ENCODE data around the gene LY6G6D. TPM values are rescaled to one million over a fixed set of nuclear protein-coding genes. Genes with fewer than 3 reads are reported as not detected.

LY6G6D gene
- total and polyA plus RNA-seq, 8 donors, result not detected

DNA sequence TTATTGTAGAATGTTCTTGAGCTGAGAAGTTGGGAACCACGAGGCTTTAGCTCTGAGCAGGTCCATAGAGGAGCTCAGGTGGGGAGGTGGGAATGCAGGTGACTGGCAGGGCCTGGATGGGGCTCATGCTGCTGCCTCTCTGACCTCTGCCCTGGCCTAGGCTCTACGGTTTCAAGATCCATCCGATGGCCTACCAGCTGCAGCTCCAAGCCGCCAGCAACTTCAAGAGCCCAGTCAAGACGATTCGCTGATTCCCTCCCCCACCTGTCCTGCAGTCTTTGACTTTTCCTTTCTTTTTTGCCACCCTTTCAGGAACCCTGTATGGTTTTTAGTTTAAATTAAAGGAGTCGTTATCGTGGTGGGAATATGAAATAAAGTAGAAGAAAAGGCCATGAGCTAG, 45.5 kb upstream of the LY6G6D start, which contains the start of gene LY6G5B:
LY6G5B (plus strand) TSS at position 301 of the 400 bp plus-strand sequence. CDS start 975 bp downstream, outside the sequence.
- intact Hi-C loops (cut with DNase I; ENCODE audit: low total_unique reads), result no loop called here

DNA sequence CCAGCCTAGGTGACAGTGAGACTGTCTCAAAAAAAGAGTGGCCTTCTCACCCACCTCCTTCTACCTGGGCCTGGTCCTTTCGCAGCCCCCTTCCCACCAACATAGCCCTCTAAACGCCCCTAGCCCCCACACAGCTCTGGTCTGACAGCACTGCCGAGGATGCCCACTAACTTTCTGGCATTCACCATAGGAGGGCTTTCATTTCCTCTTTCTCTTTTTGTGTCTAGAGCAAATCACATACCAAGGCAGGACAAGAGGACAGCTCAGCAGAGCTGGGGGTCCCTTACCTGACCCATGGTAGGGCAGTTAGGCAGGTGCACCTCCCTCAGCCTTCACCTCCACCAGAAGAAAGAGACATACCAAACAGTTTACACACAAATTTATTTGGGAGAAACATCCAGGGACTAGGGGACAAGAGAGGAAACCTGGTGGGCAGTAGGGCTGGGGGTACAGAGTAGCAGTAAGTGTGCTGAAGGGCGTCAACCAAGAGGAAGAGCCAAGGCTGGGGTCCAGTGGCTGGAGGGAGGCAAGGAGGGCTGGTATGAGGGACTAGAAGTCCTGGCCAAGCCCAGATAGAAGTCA, 38.7 kb upstream of the LY6G6D start:
- no peak for DNase-seq
- 75 to 89% (median 78%) methylated on average over 4 of the region's 4 CpGs for WGBS, 5 donors
- Histone ChIP-seq H3K4me3 (no peak overlapping the region), H3K27me3 (no peaks in the 10 kb centered on the region), H3K36me3 (peaks cover 18 to 32% (median 29%) of the 10 kb centered on the region in 4 donors), H3K9me3 (no peaks in the 10 kb centered on the region), H3K27ac (no peak overlapping the region), H3K4me1 (peaks cover 5 to 15% (median 13%) of the 10 kb centered on the region in 4 donors)
- no peak for TF ChIP-seq POLR2A (IDR thresholded peaks at IDR 0.05)
- intact Hi-C loops (cut with DNase I; ENCODE audit: low total_unique reads), result no loop called here

More for the DNA sequence above, 45.5 kb upstream of the LY6G6D start, which contains the start of gene LY6G5B:
- peaks cover 62 to 75% (median 74%) of the 10 kb centered on the region in 4 donors for H3K36me3 ChIP-seq
- no peaks in the 10 kb centered on the region for H3K9me3 ChIP-seq
- no peak within 1 kb of the TSS for H3K27ac ChIP-seq
- DNase-seq, result no peak
- H3K27me3 ChIP-seq, result no peaks in the 10 kb centered on the region
- no peak within 1 kb of the TSS for H3K4me3 ChIP-seq
- WGBS, 5 donors, result 75 to 91% (median 82%) methylated on average over 8 of the region's 8 CpGs
- TF ChIP-seq POLR2A (IDR thresholded peaks at IDR 0.05), result no peak
- TF ChIP-seq EP300 (IDR thresholded peaks at IDR 0.05), result no peak
- TF ChIP-seq, protein P1, sequence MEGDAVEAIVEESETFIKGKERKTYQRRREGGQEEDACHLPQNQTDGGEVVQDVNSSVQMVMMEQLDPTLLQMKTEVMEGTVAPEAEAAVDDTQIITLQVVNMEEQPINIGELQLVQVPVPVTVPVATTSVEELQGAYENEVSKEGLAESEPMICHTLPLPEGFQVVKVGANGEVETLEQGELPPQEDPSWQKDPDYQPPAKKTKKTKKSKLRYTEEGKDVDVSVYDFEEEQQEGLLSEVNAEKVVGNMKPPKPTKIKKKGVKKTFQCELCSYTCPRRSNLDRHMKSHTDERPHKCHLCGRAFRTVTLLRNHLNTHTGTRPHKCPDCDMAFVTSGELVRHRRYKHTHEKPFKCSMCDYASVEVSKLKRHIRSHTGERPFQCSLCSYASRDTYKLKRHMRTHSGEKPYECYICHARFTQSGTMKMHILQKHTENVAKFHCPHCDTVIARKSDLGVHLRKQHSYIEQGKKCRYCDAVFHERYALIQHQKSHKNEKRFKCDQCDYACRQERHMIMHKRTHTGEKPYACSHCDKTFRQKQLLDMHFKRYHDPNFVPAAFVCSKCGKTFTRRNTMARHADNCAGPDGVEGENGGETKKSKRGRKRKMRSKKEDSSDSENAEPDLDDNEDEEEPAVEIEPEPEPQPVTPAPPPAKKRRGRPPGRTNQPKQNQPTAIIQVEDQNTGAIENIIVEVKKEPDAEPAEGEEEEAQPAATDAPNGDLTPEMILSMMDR (IDR thresholded peaks at IDR 0.05), result no peak
- no peak for TF ChIP-seq POLR2AphosphoS5 (IDR thresholded peaks at IDR 0.05)
- H3K4me1 ChIP-seq, result peaks cover 13 to 33% (median 19%) of the 10 kb centered on the region in 4 donors

DNA sequence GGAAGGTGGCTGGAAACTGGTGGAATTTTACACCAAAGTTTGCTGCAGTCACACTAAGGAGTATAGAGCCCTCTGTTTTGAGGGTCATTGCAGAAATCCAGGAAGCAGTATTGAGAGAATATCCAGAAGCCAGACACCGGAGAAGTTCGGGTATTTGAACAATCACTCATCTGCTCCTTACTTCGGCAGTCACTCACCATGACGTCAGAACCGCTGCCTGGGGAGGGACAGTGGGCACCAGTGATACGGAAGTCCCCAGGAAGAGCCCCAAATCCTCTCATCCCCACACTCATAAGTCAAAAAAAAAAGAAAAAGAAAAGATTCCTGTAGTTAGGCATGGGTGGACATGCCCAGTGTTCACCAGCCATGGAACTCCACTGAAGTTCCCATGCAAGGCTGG, 38.2 kb upstream of the LY6G6D start:
- Histone ChIP-seq H3K27ac (no peak overlapping the region), H3K4me3 (no peak overlapping the region), H3K36me3 (peaks cover 13 to 27% (median 24%) of the 10 kb centered on the region in 4 donors), H3K4me1 (peaks cover 9 to 20% (median 17%) of the 10 kb centered on the region in 4 donors), H3K27me3 (no peaks in the 10 kb centered on the region), H3K9me3 (no peaks in the 10 kb centered on the region)
- no peak for DNase-seq
- intact Hi-C loops (cut with DNase I; ENCODE audit: low total_unique reads), result no loop called here
- TF ChIP-seq, protein P1 (IDR thresholded peaks at IDR 0.05), result no peak
- TF ChIP-seq EP300 (IDR thresholded peaks at IDR 0.05), result no peak
- TF ChIP-seq POLR2AphosphoS5 (IDR thresholded peaks at IDR 0.05), result no peak
- no peak for TF ChIP-seq POLR2A (IDR thresholded peaks at IDR 0.05)
- 68 to 87% (median 77%) methylated on average over 5 to 6 of the region's 6 CpGs for WGBS, 5 donors

DNA sequence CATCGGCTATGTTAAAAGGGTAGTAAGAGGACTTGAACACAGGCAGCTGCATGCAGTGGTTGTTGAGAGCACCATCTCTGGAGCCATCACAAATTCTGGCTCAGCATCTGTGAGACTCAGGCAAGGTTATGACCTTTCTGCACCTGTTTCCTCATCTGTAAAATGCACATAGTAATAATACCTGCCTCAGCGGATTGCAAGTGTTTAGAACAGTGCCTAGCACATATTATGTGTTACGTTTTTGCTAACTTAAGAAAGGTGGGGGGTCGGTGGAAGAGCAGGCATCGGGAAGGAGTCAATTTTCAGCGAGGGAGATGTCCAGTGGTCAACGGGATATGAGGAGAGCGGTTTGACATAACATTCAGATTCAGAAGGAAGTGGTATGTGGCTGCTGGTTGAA, 37.2 kb upstream of the LY6G6D start:
- H3K27me3 ChIP-seq, result no peaks in the 10 kb centered on the region
- intact Hi-C loops (cut with DNase I; ENCODE audit: low total_unique reads), result no loop called here

More for the DNA sequence above, 37.2 kb upstream of the LY6G6D start:
- 70 to 79% (median 73%) methylated on average over 8 of the region's 8 CpGs for WGBS, 5 donors
- no peak for DNase-seq
- Histone ChIP-seq H3K27ac (no peak overlapping the region), H3K4me3 (no peak overlapping the region), H3K36me3 (peaks cover 4 to 16% (median 13%) of the 10 kb centered on the region in 4 donors), H3K9me3 (no peaks in the 10 kb centered on the region), H3K4me1 (peaks cover 11 to 29% (median 22%) of the 10 kb centered on the region in 4 donors)
- TF ChIP-seq POLR2A (IDR thresholded peaks at IDR 0.05) (no peak), POLR2AphosphoS5 (IDR thresholded peaks at IDR 0.05) (no peak), EP300 (IDR thresholded peaks at IDR 0.05) (no peak)
- TF ChIP-seq, protein P1 (IDR thresholded peaks at IDR 0.05), result no peak
